Amniotic stem cell (primary cell): ENCODE data around the gene ONECUT3.
"Not testable (repeated sequence)": the region's sequence is repeated elsewhere in the genome, so short reads cannot be mapped to it uniquely, and the experiment has no call there.

Source experiments
- DNase-seq: peaks from one replicate; lab custom pipeline; 2025; lab: John Stamatoyannopoulos, UW

ONECUT3 gene

GRCh38 chr19:1794424-1795172 lies 41.3 kb downstream of the ONECUT3 start:
- DNase-seq: no peak

GRCh38 chr19:1796395-1797142 lies 43.3 kb downstream of the ONECUT3 start:
- DNase-seq: no peak

GRCh38 chr19:1797313-1797712 lies 44.0 kb downstream of the ONECUT3 start:
- DNase-seq: not testable (repeated sequence)

GRCh38 chr19:1799695-1800342 lies 46.5 kb downstream of the ONECUT3 start:
- no peak for DNase-seq

GRCh38 chr19:1804858-1805257 lies 51.6 kb downstream of the ONECUT3 start:
- DNase-seq: no peak

GRCh38 chr19:1805401-1806183 lies 52.3 kb downstream of the ONECUT3 start:
- DNase-seq: no peak

- DNase-seq: no peak
Observed at GRCh38 chr19:1806184-1807029, 53.1 kb downstream of the ONECUT3 start.

- no peak for DNase-seq
Observed at GRCh38 chr19:1807030-1807694, 53.9 kb downstream of the ONECUT3 start.

GRCh38 chr19:1807695-1808394 lies 54.5 kb downstream of the ONECUT3 start:
- DNase-seq: no peak

GRCh38 chr19:1808395-1808731 lies 55.1 kb downstream of the ONECUT3 start:
- no peak for DNase-seq

GRCh38 chr19:1809678-1810077 lies 56.4 kb downstream of the ONECUT3 start:
- no peak for DNase-seq

- DNase-seq: no peak
Observed at GRCh38 chr19:1810439-1811160, 57.3 kb downstream of the ONECUT3 start.

- no peak for DNase-seq
Observed at GRCh38 chr19:1811472-1811894, 58.2 kb downstream of the ONECUT3 start.

- DNase-seq: no peak
Observed at GRCh38 chr19:1811942-1812425, 58.7 kb downstream of the ONECUT3 start, which contains the start of gene ATP8B3. ATP8B3 (minus strand) TSS chr19:1812276; CDS start chr19:1811736, 540 bp downstream.

- peak; percentile 83 for DNase-seq
Observed at GRCh38 chr19:1812426-1813191, 59.3 kb downstream of the ONECUT3 start.

GRCh38 chr19:1813192-1814182 lies 60.2 kb downstream of the ONECUT3 start:
- no peak for DNase-seq

- no peak for DNase-seq
Observed at GRCh38 chr19:1814391-1814790, 61.1 kb downstream of the ONECUT3 start.
